ENCODE results near the gene MACROD2. TPM values are rescaled to one million over a fixed set of nuclear protein-coding genes. Genes with fewer than 3 reads are reported as not detected.

Gene MACROD2
- total RNA-seq, 2 donors from 2014 or later = 0.95 to 4.2 TPM

DNA sequence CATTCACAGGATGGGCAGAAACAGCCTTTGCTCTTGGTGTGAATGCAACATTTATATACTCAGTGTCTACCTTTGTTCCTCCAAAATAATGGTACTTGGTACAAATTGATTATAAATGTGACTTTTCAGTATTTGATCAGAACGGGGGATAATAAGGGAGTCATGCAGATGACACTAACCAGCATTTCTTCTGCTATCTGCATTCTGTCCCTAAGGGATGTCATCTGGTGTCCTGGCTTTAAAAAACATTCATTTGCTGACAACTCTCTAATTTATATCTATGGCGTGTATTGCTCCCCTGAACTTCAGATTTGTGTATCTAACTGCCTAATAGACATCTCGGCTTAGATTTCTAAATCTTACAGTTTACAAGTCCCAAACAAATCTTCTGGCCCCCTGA is 418.5 kb downstream of the MACROD2 start:
- DNase-seq (ENCODE audit: low spot score) = no peak
- Histone ChIP-seq H3K9me3 (no peaks in the 10 kb centered on the region), H3K27ac (no peak overlapping the region), H3K27me3 (replicated peaks; ENCODE audit: insufficient read depth) (no peaks in the 10 kb centered on the region), H3K4me3 (no peak overlapping the region), H3K36me3 (no peaks in the 10 kb centered on the region), H3K4me1 (ENCODE audit: control insufficient read depth in 1 of 2, low read depth in 2 of 2) (no peaks in the 10 kb centered on the region)
- TF ChIP-seq, protein P1, sequence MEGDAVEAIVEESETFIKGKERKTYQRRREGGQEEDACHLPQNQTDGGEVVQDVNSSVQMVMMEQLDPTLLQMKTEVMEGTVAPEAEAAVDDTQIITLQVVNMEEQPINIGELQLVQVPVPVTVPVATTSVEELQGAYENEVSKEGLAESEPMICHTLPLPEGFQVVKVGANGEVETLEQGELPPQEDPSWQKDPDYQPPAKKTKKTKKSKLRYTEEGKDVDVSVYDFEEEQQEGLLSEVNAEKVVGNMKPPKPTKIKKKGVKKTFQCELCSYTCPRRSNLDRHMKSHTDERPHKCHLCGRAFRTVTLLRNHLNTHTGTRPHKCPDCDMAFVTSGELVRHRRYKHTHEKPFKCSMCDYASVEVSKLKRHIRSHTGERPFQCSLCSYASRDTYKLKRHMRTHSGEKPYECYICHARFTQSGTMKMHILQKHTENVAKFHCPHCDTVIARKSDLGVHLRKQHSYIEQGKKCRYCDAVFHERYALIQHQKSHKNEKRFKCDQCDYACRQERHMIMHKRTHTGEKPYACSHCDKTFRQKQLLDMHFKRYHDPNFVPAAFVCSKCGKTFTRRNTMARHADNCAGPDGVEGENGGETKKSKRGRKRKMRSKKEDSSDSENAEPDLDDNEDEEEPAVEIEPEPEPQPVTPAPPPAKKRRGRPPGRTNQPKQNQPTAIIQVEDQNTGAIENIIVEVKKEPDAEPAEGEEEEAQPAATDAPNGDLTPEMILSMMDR (IDR thresholded peaks at IDR 0.05) = no peak
- ATAC-seq (ENCODE audit: insufficient number of reproducible peaks, low FRiP score, low read depth) = no peak

DNA sequence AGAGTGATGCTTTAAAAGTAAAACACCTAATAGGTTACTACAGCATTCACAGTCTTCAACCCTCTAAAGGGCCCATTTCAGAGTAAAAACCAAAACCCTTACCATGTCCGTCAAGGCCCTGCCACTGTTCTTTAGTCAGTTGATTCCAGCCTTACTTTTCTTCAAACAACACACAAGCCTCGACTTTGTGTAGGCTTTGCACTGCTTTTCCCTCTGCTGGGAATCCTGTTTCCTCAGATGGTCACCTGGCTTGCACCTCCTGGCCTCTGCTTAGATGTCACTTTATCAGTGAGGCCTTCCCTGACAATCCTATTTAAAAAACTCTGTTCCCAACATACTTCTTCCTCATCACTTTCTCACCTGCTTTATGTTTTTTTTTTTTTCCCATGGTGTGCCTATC is 419.2 kb downstream of the MACROD2 start:
- DNase-seq (ENCODE audit: low spot score) (no peak), ATAC-seq (ENCODE audit: insufficient number of reproducible peaks, low FRiP score, low read depth) (no peak)
- TF ChIP-seq, protein P1 (IDR thresholded peaks at IDR 0.05) = no peak

DNA sequence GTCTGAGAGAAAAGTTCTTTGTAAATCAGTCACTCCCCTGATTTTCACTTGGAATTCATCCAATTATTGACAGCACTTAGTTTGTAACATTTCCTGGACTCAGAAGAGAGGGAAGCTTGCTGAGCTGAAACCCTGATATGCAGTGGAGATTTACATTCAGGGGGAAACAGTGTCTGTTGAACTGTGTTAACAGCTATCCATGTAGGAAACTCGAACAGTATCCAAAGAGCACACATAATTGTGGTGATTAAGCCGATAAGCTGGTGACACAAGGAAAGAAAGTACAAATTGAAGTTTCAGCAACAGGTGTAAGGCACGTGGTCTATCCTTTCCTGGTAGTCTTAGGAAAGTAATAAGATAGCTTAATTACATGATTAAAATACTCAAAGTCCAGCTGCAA is 420.2 kb downstream of the MACROD2 start:
- TF ChIP-seq, protein P1 (IDR thresholded peaks at IDR 0.05) = no peak
- Histone ChIP-seq H3K36me3 (no peaks in the 10 kb centered on the region), H3K27ac (no peak overlapping the region), H3K9me3 (no peaks in the 10 kb centered on the region), H3K4me3 (no peak overlapping the region), H3K27me3 (replicated peaks; ENCODE audit: insufficient read depth) (no peaks in the 10 kb centered on the region), H3K4me1 (ENCODE audit: control insufficient read depth in 1 of 2, low read depth in 2 of 2) (no peaks in the 10 kb centered on the region)
- ATAC-seq (ENCODE audit: insufficient number of reproducible peaks, low FRiP score, low read depth) (no peak), DNase-seq (ENCODE audit: low spot score) (no peak)

More for the DNA sequence above, 419.2 kb downstream of the MACROD2 start:
- H3K9me3 ChIP-seq = no peaks in the 10 kb centered on the region
- H3K36me3 ChIP-seq = no peaks in the 10 kb centered on the region
- H3K27ac ChIP-seq = no peak overlapping the region
- H3K27me3 ChIP-seq (replicated peaks; ENCODE audit: insufficient read depth) = no peaks in the 10 kb centered on the region
- no peaks in the 10 kb centered on the region for H3K4me1 ChIP-seq (ENCODE audit: control insufficient read depth in 1 of 2, low read depth in 2 of 2)
- H3K4me3 ChIP-seq = no peak overlapping the region

DNA sequence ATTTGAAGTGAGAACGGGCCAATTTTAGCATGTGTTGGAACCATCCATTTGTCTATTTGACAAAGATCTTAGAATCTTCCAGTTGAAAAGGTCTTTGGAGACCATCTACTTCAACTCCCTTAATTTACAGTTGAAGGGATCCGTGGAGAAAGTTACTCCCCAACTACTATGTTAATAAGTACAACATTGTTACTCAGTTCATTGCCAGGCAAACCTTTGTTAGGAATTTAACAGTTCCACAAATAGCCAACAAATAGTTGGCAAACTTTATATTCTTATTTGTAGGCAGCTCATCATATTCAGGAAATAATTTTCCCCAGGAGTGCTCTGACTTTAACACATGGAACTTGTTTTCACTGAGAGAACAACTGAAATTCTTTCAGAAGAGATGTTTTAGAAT is 423.1 kb downstream of the MACROD2 start:
- Histone ChIP-seq H3K27me3 (replicated peaks; ENCODE audit: insufficient read depth) (no peaks in the 10 kb centered on the region), H3K27ac (no peak overlapping the region), H3K4me1 (ENCODE audit: control insufficient read depth in 1 of 2, low read depth in 2 of 2) (no peaks in the 10 kb centered on the region), H3K4me3 (no peak overlapping the region), H3K36me3 (no peaks in the 10 kb centered on the region), H3K9me3 (no peaks in the 10 kb centered on the region)
- ATAC-seq (ENCODE audit: insufficient number of reproducible peaks, low FRiP score, low read depth) = no peak
- TF ChIP-seq, protein P1 (IDR thresholded peaks at IDR 0.05) = no peak
- DNase-seq (ENCODE audit: low spot score) = no peak

DNA sequence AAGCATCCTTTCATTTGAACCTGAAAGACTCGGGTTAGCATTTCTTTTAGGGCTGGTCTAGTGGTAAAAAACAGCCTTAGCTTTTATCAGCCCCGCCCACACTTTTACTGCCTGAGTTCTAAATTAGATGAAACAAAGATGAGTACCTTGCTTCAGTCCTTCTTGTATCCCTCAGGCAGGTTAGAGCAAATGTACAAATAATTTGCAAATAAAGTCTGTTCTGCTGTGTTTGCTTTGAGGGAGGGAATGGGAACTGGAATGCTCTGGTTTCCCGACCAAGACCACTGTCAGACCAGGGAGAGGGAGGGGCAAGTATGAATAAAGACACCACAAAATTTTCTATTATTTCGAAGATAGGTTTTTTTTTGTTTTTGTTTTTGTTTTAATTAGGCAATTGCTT is 427.6 kb downstream of the MACROD2 start:
- H3K36me3 ChIP-seq = no peaks in the 10 kb centered on the region
- no peaks in the 10 kb centered on the region for H3K4me1 ChIP-seq (ENCODE audit: control insufficient read depth in 1 of 2, low read depth in 2 of 2)
- no peak overlapping the region for H3K4me3 ChIP-seq
- H3K9me3 ChIP-seq = no peaks in the 10 kb centered on the region
- TF ChIP-seq, protein P1 (IDR thresholded peaks at IDR 0.05) = no peak
- H3K27ac ChIP-seq = no peak overlapping the region
- DNase-seq (ENCODE audit: low spot score) (no peak), ATAC-seq (ENCODE audit: insufficient number of reproducible peaks, low FRiP score, low read depth) (no peak)
- no peaks in the 10 kb centered on the region for H3K27me3 ChIP-seq (replicated peaks; ENCODE audit: insufficient read depth)
